ENCODE measurements around the gene CDHR5. TPM values are rescaled to one million over a fixed set of nuclear protein-coding genes. Genes with fewer than 3 reads are reported as not detected.

CDHR5 gene
- total and polyA plus RNA-seq, 9 of the 15 experiments (the other 6 are each of a cell fraction or from before 2014, with no cell fraction given), result 0.16 TPM; not detected in 8

DNA sequence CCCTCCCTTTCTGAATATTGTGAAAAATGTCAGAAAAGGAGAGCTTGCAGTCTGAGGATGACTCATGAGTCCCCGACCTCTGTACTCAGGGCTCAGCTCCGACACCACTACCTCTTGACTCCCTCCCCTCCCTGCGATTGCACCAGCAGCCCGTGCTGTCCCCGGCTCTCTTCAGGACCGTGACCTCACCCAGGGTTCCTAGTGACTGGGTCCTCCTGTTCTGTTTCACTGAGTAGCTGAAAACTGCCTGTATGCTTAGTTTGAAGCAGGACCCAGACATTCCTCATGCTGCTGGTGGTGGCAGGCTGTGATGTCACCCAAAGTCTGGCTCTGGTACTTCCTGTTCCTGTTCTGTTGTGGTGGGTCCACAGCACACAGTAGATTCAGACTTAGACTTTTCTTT, 36.8 kb downstream of the CDHR5 start (continued):
- TF ChIP-seq ARID2 (IDR thresholded peaks at IDR 0.05), result no peak
- no peak for TF ChIP-seq ZZZ3 (IDR thresholded peaks at IDR 0.05)
- no peak for TF ChIP-seq KAT2B (IDR thresholded peaks at IDR 0.05; ENCODE audit: low read depth, low read length)
- TF ChIP-seq, protein P1, sequence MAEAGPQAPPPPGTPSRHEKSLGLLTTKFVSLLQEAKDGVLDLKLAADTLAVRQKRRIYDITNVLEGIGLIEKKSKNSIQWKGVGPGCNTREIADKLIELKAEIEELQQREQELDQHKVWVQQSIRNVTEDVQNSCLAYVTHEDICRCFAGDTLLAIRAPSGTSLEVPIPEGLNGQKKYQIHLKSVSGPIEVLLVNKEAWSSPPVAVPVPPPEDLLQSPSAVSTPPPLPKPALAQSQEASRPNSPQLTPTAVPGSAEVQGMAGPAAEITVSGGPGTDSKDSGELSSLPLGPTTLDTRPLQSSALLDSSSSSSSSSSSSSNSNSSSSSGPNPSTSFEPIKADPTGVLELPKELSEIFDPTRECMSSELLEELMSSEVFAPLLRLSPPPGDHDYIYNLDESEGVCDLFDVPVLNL (CRISPR knock-in tag; IDR thresholded peaks at IDR 0.05; ENCODE audit: low read depth), result no peak
- no peak for TF ChIP-seq RBM34 (IDR thresholded peaks at IDR 0.05; ENCODE audit: borderline replicate concordance, insufficient read depth, low read length)
- TF ChIP-seq, protein P2, sequence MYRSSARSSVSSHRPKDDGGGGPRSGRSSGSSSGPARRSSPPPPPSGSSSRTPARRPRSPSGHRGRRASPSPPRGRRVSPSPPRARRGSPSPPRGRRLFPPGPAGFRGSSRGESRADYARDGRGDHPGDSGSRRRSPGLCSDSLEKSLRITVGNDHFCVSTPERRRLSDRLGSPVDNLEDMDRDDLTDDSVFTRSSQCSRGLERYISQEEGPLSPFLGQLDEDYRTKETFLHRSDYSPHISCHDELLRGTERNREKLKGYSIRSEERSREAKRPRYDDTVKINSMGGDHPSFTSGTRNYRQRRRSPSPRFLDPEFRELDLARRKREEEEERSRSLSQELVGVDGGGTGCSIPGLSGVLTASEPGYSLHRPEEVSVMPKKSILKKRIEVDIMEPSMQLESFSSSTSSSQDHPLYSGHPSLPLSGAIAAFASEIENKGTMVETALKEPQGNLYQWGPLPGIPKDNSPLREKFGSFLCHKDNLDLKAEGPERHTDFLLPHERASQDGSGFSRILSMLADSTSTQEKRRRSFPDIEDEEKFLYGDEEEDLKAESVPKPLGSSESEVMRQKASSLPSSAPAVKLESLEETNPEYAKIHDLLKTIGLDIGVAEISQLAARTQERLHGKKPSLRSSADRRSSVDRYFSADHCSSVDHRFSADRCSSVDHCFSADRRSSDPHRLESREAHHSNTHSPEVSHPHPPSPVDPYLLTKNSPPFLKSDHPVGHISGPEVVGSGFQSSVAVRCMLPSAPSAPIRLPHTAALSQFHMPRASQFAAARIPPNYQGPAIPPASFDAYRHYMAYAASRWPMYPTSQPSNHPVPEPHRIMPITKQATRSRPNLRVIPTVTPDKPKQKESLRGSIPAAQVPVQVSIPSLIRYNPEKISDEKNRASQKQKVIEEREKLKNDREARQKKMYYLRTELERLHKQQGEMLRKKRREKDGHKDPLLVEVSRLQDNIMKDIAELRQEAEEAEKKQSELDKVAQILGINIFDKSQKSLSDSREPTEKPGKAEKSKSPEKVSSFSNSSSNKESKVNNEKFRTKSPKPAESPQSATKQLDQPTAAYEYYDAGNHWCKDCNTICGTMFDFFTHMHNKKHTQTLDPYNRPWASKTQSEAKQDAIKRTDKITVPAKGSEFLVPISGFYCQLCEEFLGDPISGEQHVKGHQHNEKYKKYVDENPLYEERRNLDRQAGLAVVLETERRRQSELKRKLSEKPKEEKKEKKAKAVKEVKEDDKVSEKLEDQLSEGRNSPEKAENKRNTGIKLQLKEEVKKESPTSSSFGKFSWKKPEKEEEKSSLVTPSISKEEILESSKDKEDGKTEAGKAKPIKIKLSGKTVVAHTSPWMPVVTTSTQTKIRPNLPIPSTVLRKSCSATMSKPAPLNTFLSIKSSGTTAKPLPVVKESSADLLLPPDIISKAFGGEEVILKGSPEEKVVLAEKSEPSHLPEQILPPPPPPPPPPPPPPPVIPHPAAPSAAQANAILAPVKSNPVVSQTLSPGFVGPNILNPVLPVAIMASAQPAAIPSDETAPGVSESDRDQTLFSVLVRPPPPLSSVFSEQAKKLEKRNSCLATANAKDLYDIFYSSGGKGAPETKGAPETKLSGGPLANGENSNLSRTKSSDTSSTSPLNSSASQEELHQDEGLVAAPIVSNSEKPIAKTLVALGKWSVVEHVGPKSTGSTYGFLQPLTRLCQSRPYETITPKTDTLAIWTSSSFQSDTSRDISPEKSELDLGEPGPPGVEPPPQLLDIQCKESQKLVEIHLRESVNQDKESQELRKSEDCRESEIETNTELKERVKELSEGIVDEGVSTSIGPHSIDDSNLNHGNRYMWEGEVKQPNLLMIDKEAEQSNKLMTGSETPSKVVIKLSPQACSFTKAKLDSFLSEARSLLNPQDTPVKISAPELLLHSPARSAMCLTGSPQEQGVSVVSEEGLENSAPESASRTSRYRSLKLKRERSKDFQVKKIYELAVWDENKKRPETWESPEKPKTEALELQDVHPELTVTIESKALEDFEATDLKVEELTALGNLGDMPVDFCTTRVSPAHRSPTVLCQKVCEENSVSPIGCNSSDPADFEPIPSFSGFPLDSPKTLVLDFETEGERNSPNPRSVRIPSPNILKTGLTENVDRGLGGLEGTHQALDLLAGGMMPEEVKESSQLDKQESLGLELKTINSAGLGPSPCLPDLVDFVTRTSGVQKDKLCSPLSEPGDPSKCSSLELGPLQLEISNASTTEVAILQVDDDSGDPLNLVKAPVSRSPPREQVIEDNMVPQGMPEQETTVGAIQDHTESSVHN (IDR thresholded peaks at IDR 0.05; ENCODE audit: borderline replicate concordance in 1 of 2, low read depth in 1 of 2), result no peak
- TF ChIP-seq PHB (CRISPR knock-in tag; IDR thresholded peaks at IDR 0.05), result no peak
- peak; percentile 42 to 44; a peak in 2 of 4 replicates for TF ChIP-seq NRF1 (conservative IDR thresholded peaks at IDR 0.05 in 1 of 2, IDR thresholded peaks at IDR 0.05 in 1 of 2)
- TF ChIP-seq, protein P3, sequence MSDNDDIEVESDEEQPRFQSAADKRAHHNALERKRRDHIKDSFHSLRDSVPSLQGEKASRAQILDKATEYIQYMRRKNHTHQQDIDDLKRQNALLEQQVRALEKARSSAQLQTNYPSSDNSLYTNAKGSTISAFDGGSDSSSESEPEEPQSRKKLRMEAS (CRISPR knock-in tag; IDR thresholded peaks at IDR 0.05), result peak; percentile 52; the same call in 1 of the 2 replicates
- 0 out of 2 replicates have a peak, but pooled peaks have one; percentile 20 for TF ChIP-seq NFE2 (IDR thresholded peaks at IDR 0.05; ENCODE audit: low read depth)
- TF ChIP-seq ZNF23 (CRISPR knock-in tag; IDR thresholded peaks at IDR 0.05), result no peak
- TF ChIP-seq KLF13 (tag; IDR thresholded peaks at IDR 0.05; ENCODE audit: borderline replicate concordance, low read depth), result no peak
- no peak for TF ChIP-seq ZNF175 (CRISPR knock-in tag; IDR thresholded peaks at IDR 0.05; ENCODE audit: low read depth)
- TF ChIP-seq CEBPB (tag; IDR thresholded peaks at IDR 0.05), result peak; percentile 84
- no peak for TF ChIP-seq GTF2E2 (tag; IDR thresholded peaks at IDR 0.05)
- no peak for TF ChIP-seq HDAC8 (tag; IDR thresholded peaks at IDR 0.05)
